Stimulated activated naive CD8-positive, alpha-beta T cell treated with anti-CD3 and anti-CD28 coated beads, Interleukin-15, Interleukin-2, amounts not matched to agents 100 U/mL and 50 U/mL, for 24 hours (primary cell): Measurements from ENCODE around the gene PAGE2B.
"Not testable (repeated sequence)": the region's sequence is repeated elsewhere in the genome, so short reads cannot be mapped to it uniquely, and the experiment has no call there.

ENCODE experiments used
- ATAC-seq: fragments of 150-1000 bp; cut with Tn5 transposase; one replicate; pipeline ENCODE4 v1.10.0; 2021
- DNase-seq: peaks from one replicate; pipeline ENCODE4 v3.0.0; 2021

The PAGE2B gene

GRCh38 chrX:55074851-55075467 is at the start of gene PAGE2B:
Gene PAGE2B, plus strand, starts transcription at chrX:55075030. Its CDS starts 1,012 bp downstream, at chrX:55076042.
- DNase-seq (no peak), ATAC-seq (no peak)

GRCh38 chrX:55026143-55026542 is 48.7 kb upstream of the PAGE2B start:
- ATAC-seq: no peak

GRCh38 chrX:55026840-55027239 is 48.0 kb upstream of the PAGE2B start:
- DNase-seq (no peak), ATAC-seq (no peak)

More at GRCh38 chrX:55026143-55026542, 48.7 kb upstream of the PAGE2B start:
- DNase-seq: no peak

- ATAC-seq (no peak), DNase-seq (no peak)
Measured at GRCh38 chrX:55028040-55028439, 46.8 kb upstream of the PAGE2B start.

GRCh38 chrX:55028611-55029010 is 46.2 kb upstream of the PAGE2B start:
- DNase-seq (no peak), ATAC-seq (no peak)

- DNase-seq: no peak
- ATAC-seq: no peak
Measured at GRCh38 chrX:55029291-55029690, 45.5 kb upstream of the PAGE2B start.

- no peak for ATAC-seq
- no peak for DNase-seq
Measured at GRCh38 chrX:55030271-55031205, 44.3 kb upstream of the PAGE2B start, which contains the start of gene ALAS2. Gene ALAS2, minus strand, starts transcription at chrX:55030977. Its CDS starts 4,977 bp downstream, at chrX:55026000.

GRCh38 chrX:55033429-55033828 is 41.4 kb upstream of the PAGE2B start:
- DNase-seq (no peak), ATAC-seq (no peak)

GRCh38 chrX:55039471-55039870 is 35.4 kb upstream of the PAGE2B start:
- ATAC-seq (no peak), DNase-seq (no peak)

- ATAC-seq: no peak
- no peak for DNase-seq
Measured at GRCh38 chrX:55041514-55041913, 33.3 kb upstream of the PAGE2B start.

GRCh38 chrX:55050599-55050998 is 24.2 kb upstream of the PAGE2B start:
- DNase-seq, ATAC-seq: not testable (repeated sequence)

GRCh38 chrX:55056820-55057674 is 17.8 kb upstream of the PAGE2B start:
- ATAC-seq: no peak
- DNase-seq: no peak

- DNase-seq (peak; percentile 12), ATAC-seq (no peak)
Measured at GRCh38 chrX:55057675-55058249, 17.1 kb upstream of the PAGE2B start.

- ATAC-seq, DNase-seq: not testable (repeated sequence)
Measured at GRCh38 chrX:55067180-55067579, 7.7 kb upstream of the PAGE2B start.

GRCh38 chrX:55072286-55072685 is 2.5 kb upstream of the PAGE2B start:
- no peak for ATAC-seq
- DNase-seq: no peak

- no peak for DNase-seq
- no peak for ATAC-seq
Measured at GRCh38 chrX:55088795-55089489, 14.1 kb downstream of the PAGE2B start, which contains the start of gene PAGE2. Gene PAGE2, plus strand, starts transcription at chrX:55089018. Its CDS starts 1,003 bp downstream, at chrX:55090021.

- ATAC-seq (no peak), DNase-seq (no peak)
Measured at GRCh38 chrX:55098691-55099090, 23.9 kb downstream of the PAGE2B start.

GRCh38 chrX:55099162-55099561 is 24.3 kb downstream of the PAGE2B start:
- ATAC-seq (no peak), DNase-seq (no peak)

- ATAC-seq (no peak), DNase-seq (no peak)
Measured at GRCh38 chrX:55102754-55103153, 27.9 kb downstream of the PAGE2B start.

GRCh38 chrX:55107262-55107661 is 32.4 kb downstream of the PAGE2B start:
- ATAC-seq (no peak), DNase-seq (no peak)

- DNase-seq: no peak
- no peak for ATAC-seq
Measured at GRCh38 chrX:55107911-55108310, 33.1 kb downstream of the PAGE2B start.
